Measurements from ENCODE around the gene ZNF865.

- peak; percentile 71 for TF ChIP-seq CTCF (IDR thresholded peaks at IDR 0.05)
- TF ChIP-seq EZH2 (IDR thresholded peaks at IDR 0.05; ENCODE audit: borderline replicate concordance, insufficient read depth, low read depth, low read length, poor library complexity, severe bottlenecking) = no peak
Observed at GRCh38 chr19:55632463-55632834, 27.0 kb downstream of the ZNF865 start.
